Effector memory CD8-positive, alpha-beta T cell (primary cell): Measurements from ENCODE around the gene HJURP.
"Not testable (repeated sequence)": the region's sequence is repeated elsewhere in the genome, so short reads cannot be mapped to it uniquely, and the experiment has no call there.

Experiments used
- ATAC-seq: fragments of 150-1000 bp; cut with Tn5 transposase; replicated peaks from 2 replicates; pipeline ENCODE4 v1.10.0; 2021; ENCODE audit warnings: mild to moderate bottlenecking, moderate library complexity
- DNase-seq, 3 experiments: peaks; one replicate each; pipeline ENCODE4 v3.0.0; 2021
- H3K27ac Mint-ChIP-seq, 2 donors: one replicate each; pipeline ENCODE4 v1.8.0; 2022; ENCODE audit warnings: mild to moderate bottlenecking in 2 of 2, mixed read lengths in 2 of 2, moderate library complexity in 2 of 2
- H3K27me3 Mint-ChIP-seq, 2 donors: one replicate each; pipeline ENCODE4 v1.8.0; 2022; ENCODE audit warnings: mixed read lengths in 2 of 2
- H3K36me3 Mint-ChIP-seq: one replicate; pipeline ENCODE4 v1.8.0; 2022; ENCODE audit warnings: mild to moderate bottlenecking, moderate library complexity, mixed read lengths; ENCODE audit not compliant: insufficient read depth
- H3K4me1 Mint-ChIP-seq, 2 donors: one replicate each; pipeline ENCODE4 v1.8.0; 2022; ENCODE audit warnings: low read depth in 2 of 2, mixed read lengths in 2 of 2
- H3K4me3 Mint-ChIP-seq, 2 donors: one replicate each; pipeline ENCODE4 v1.8.0; 2022; ENCODE audit warnings: mild to moderate bottlenecking in 2 of 2, mixed read lengths in 2 of 2, moderate library complexity in 2 of 2
- H3K9me3 Mint-ChIP-seq, 2 donors: one replicate each; pipeline ENCODE4 v1.8.0; 2022; ENCODE audit warnings: mixed read lengths in 2 of 2
- total RNA-seq, 9 experiments: gene quantifications; one replicate each; lab custom pipeline; 2026; lab: John Stamatoyannopoulos, UW

HJURP gene
- total RNA-seq: 0 to 3.2 (median 0.39) reads per million in 9 experiments

GRCh38 chr2:233854241-233854981 lies at the start of gene HJURP:
TSS of gene HJURP (minus strand) at chr2:233854535. CDS start at chr2:233854500, 35 bp downstream.
- Mint-ChIP-seq H3K36me3 (peaks cover 7% of the 10 kb centered on the region), H3K4me3 (peak within 1 kb of the TSS; percentile 90 to 93), H3K27me3 (peaks cover 10 to 14% of the 10 kb centered on the region in 2 donors), H3K4me1 (peaks cover 12 to 16% of the 10 kb centered on the region in 2 donors), H3K9me3 (no peaks in the 10 kb centered on the region), H3K27ac (peak within 1 kb of the TSS; percentile 19 to 68)
- peak; percentile 86 to 89 (median 86) for DNase-seq
- peak; percentile 95 for ATAC-seq

DNA sequence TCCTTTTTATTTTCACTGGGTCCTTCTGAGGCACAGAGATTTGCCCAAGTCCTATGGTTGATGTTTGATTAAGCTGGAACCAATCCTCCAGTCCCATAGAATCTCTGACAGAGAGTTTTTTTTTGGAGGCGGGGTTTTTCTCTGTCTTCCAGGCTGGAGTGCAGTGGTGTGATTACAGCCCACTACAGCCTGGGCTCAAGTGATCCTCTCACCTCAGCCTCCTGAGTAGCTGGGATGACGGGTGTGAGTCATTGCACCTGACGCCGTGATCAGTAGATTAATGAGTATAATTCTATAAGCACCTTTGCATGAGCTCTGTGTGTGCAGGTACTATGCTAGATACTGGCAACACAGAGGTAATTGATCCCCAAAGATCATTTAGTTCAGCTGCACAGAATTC lies 47.5 kb upstream of the HJURP start:
- Mint-ChIP-seq H3K27me3 (peaks cover 54 to 60% of the 10 kb centered on the region in 2 donors), H3K36me3 (no peaks in the 10 kb centered on the region), H3K9me3 (peaks cover 0 to 5% of the 10 kb centered on the region in 2 donors), H3K4me3 (no peak overlapping the region), H3K27ac (no peak overlapping the region), H3K4me1 (peaks cover 7 to 9% of the 10 kb centered on the region in 2 donors)
- DNase-seq: no peak
- ATAC-seq: no peak

DNA sequence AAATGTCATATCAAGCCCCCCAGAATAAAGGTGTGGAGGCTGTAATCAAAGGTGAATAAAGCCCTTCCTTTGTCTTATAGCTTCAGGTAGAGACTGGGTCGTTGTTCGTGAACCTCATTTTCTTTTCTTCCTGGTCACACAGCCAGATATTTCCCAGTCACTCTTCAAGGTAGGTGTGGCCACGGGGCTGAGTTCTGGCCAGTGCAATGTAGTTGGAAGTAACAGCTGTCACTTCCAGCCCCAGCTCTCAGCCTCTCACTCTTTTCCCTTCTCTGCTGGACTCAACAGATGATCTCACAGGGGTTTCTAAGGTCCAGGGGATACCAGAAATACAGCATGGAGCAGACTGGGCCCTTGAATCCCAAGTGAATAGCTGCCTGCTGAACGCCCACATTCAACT lies 47.0 kb upstream of the HJURP start:
- Mint-ChIP-seq H3K27me3 (peaks cover 52 to 58% of the 10 kb centered on the region in 2 donors), H3K4me1 (peaks cover 7 to 9% of the 10 kb centered on the region in 2 donors), H3K27ac (no peak overlapping the region), H3K9me3 (peaks cover 0 to 4% of the 10 kb centered on the region in 2 donors), H3K4me3 (no peak overlapping the region), H3K36me3 (no peaks in the 10 kb centered on the region)
- ATAC-seq: no peak
- no peak for DNase-seq

GRCh38 chr2:233896253-233896652 lies 41.9 kb upstream of the HJURP start:
- H3K27ac Mint-ChIP-seq, DNase-seq, H3K4me1 Mint-ChIP-seq, H3K9me3 Mint-ChIP-seq, ATAC-seq, H3K4me3 Mint-ChIP-seq, H3K36me3 Mint-ChIP-seq: not testable (repeated sequence)
- H3K27me3 Mint-ChIP-seq: peaks cover 38 to 48% of the 10 kb centered on the region in 2 donors

GRCh38 chr2:233892793-233893192 lies 38.5 kb upstream of the HJURP start:
- ATAC-seq (no peak), DNase-seq (no peak)
- Mint-ChIP-seq H3K27ac (no peak overlapping the region), H3K36me3 (no peaks in the 10 kb centered on the region), H3K4me1 (no peaks in the 10 kb centered on the region), H3K4me3 (no peak overlapping the region), H3K27me3 (peaks cover 52 to 65% of the 10 kb centered on the region in 2 donors), H3K9me3 (no peaks in the 10 kb centered on the region)

DNA sequence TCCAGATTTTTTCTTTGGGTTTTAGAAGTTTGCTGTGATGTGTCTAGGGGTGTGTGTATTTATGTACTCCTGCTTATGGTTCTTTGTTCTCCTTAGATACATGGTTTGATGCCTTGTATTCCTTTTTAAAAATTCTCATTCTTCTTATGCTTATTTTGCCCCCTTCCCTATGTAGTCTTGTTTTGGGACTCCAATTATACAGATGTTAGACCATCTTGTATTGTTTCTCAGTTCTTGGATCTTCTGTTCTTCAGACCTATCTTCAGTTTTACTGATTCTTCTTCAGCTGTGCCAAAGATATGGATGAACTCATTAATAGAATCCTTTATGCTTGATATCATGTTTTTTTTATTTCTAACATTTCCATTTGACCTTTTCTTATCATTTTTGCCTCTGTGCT lies 28.0 kb upstream of the HJURP start:
- no peak for ATAC-seq
- no peak overlapping the region for H3K4me3 Mint-ChIP-seq
- no peaks in the 10 kb centered on the region for H3K4me1 Mint-ChIP-seq
- peaks cover 72 to 76% of the 10 kb centered on the region in 2 donors for H3K27me3 Mint-ChIP-seq
- peaks cover 5% of the 10 kb centered on the region for H3K36me3 Mint-ChIP-seq
- no peak for DNase-seq
- no peak overlapping the region for H3K27ac Mint-ChIP-seq
- peaks cover 5 to 21% of the 10 kb centered on the region in 2 donors for H3K9me3 Mint-ChIP-seq

DNA sequence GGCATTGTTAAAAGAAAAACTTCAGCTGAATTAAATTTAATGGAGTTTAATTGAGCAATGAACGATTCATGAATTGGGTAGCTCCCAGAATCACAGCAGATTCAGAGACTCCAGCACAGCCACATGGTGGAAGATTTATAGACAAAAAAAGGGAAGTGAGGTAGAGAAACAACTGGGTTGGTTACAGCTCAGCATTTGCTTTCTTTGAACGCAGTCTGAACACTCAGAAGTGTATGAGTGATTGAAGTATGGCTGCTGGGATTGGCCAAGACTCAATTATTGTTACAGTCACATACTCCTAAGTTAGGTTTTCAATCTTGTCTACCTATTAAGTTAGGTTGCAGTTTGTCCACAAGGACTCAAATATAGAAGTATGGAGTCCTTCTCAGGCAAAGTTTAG lies 17.8 kb upstream of the HJURP start:
- not testable (repeated sequence) for H3K9me3 Mint-ChIP-seq, DNase-seq, H3K36me3 Mint-ChIP-seq, H3K4me3 Mint-ChIP-seq, H3K27ac Mint-ChIP-seq, ATAC-seq, H3K4me1 Mint-ChIP-seq
- H3K27me3 Mint-ChIP-seq: peaks cover 54 to 71% of the 10 kb centered on the region in 2 donors

DNA sequence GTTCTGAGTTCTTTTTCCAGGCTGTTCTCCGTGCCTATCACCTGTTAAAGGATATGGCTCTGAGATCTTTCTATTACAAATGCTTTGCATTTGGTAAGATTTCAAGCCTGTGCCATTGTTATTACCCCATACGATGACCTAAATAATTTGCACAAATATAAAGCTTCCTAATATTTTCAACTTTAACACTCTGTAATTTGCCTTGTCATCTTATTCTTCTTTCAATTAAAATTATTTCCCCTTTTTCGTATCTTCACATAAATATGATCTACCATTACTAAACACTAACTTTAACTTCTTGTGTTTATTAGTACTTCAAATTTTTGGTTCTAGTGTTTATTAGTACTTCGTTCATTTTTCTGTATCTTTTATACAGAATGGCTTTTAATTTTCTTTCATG lies 17.1 kb upstream of the HJURP start:
- H3K4me1 Mint-ChIP-seq: peaks cover 4 to 7% of the 10 kb centered on the region in 2 donors
- ATAC-seq (no peak), DNase-seq (no peak)
- peaks cover 51 to 64% of the 10 kb centered on the region in 2 donors for H3K27me3 Mint-ChIP-seq
- no peaks in the 10 kb centered on the region for H3K9me3 Mint-ChIP-seq
- no peak overlapping the region for H3K4me3 Mint-ChIP-seq
- H3K27ac Mint-ChIP-seq: no peak overlapping the region
- H3K36me3 Mint-ChIP-seq: peaks cover 3% of the 10 kb centered on the region

DNA sequence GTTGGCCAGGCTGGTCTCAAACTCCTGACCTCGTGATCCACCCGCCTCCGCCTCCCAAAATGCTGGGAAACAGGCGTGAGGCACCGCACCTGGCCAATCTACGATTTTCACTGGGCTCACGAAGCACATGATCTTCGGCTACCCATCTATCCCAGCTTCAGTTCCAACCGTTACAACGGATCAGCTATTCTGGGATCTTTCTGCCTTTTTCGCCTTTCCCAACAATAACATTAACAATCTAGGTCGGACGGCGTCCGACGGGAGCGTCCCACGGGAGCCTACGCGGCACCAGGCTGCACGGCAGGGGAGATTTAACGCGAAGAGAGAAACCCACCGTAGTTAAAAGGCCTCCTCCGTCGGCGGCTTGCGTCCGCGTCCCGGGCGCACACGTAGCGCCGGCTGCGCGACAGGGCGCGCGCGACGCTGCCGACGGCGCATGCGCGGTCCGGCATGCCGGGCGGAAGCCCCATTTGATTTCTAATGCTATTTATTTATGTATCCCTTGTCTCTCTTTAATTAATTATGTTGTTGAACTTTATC lies 13.7 kb upstream of the HJURP start, which contains the start of gene MSL3B:
MSL3B (minus strand) TSS at position 394 of the 540 bp plus-strand sequence.
- Mint-ChIP-seq H3K27me3 (peaks cover 28 to 33% of the 10 kb centered on the region in 2 donors), H3K27ac (peak within 1 kb of the TSS; percentile 78 to 92), H3K4me1 (peaks cover 4 to 7% of the 10 kb centered on the region in 2 donors), H3K9me3 (no peaks in the 10 kb centered on the region), H3K4me3 (peak within 1 kb of the TSS; percentile 86 to 92), H3K36me3 (peaks cover 3% of the 10 kb centered on the region)
- ATAC-seq (peak; percentile 80), DNase-seq (peak; percentile 35 to 50 (median 47))

DNA sequence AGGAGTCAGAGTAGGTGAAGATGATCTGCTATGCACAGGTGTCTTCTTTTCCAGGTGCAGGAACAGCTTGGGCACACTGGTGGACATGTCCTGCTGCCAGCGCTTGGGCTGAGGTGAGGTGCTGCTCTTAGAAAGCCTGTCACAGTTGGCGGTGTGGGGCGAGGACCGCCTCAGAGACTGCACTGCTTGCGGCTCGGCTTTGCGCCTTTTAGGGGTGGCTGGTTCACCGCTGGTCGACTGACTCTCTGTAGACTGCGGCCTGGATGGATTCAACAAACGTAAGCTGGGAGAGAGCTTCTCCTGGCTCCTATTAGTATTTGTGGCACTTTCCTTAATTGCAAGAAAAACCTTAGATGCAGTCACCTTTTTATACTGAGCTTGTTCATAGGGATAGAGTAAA lies 12.1 kb upstream of the HJURP start:
- ATAC-seq (no peak), DNase-seq (no peak)
- Mint-ChIP-seq H3K27ac (no peak overlapping the region), H3K36me3 (peaks cover 3% of the 10 kb centered on the region), H3K4me3 (no peak overlapping the region), H3K9me3 (no peaks in the 10 kb centered on the region), H3K4me1 (peaks cover 4 to 7% of the 10 kb centered on the region in 2 donors), H3K27me3 (peaks cover 15 to 20% of the 10 kb centered on the region in 2 donors)

- peaks cover 4 to 7% of the 10 kb centered on the region in 2 donors for H3K4me1 Mint-ChIP-seq
- no peaks in the 10 kb centered on the region for H3K9me3 Mint-ChIP-seq
- ATAC-seq (no peak), DNase-seq (no peak)
- peaks cover 3% of the 10 kb centered on the region for H3K36me3 Mint-ChIP-seq
- no peak overlapping the region for H3K4me3 Mint-ChIP-seq
- no peak overlapping the region for H3K27ac Mint-ChIP-seq
- peaks cover 9 to 13% of the 10 kb centered on the region in 2 donors for H3K27me3 Mint-ChIP-seq
Observed at GRCh38 chr2:233865838-233866237, 11.5 kb upstream of the HJURP start.

DNA sequence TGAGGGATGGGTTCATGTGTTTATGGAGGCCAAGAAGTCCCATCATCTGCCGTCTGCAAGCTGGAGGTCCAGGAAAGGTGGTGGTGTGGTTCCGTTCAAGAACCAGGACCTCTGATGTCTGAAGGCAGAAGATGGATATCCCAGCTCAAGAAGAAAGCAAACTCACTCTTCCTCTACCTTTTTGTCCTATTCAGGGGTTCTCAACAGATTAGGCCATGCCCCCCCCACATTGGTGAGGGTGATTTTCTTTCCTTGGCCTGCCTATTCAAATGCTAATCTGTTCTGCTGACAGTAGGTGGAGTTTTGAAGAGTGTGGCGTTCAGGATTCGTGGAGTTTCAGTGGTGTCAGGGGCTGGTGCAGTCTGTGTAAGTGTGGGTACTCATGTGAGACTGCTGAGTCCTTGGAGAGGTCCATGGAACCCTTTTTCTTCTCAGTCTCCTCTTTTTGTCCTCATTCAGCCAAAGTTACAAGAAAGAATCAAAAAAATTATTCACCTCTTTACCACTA lies 8.0 kb upstream of the HJURP start:
- H3K9me3 Mint-ChIP-seq: no peaks in the 10 kb centered on the region
- peaks cover 0 to 4% of the 10 kb centered on the region in 2 donors for H3K27me3 Mint-ChIP-seq
- ATAC-seq (no peak), DNase-seq (no peak)
- no peak overlapping the region for H3K4me3 Mint-ChIP-seq
- no peak overlapping the region for H3K27ac Mint-ChIP-seq
- peaks cover 0 to 2% of the 10 kb centered on the region in 2 donors for H3K4me1 Mint-ChIP-seq
- H3K36me3 Mint-ChIP-seq: no peaks in the 10 kb centered on the region

- Mint-ChIP-seq H3K27ac (no peak overlapping the region), H3K9me3 (no peaks in the 10 kb centered on the region), H3K36me3 (peaks cover 7% of the 10 kb centered on the region), H3K27me3 (peaks cover 10% of the 10 kb centered on the region in 2 donors), H3K4me3 (no peak overlapping the region), H3K4me1 (peaks cover 8 to 16% of the 10 kb centered on the region in 2 donors)
- no peak for DNase-seq
- ATAC-seq: no peak
Observed at GRCh38 chr2:233858331-233858730, 4.0 kb upstream of the HJURP start.
